Fibroblast of skin of scalp (primary cell): ENCODE results near the gene THBS4.
"Not testable (repeated sequence)": the region's sequence is repeated elsewhere in the genome, so short reads cannot be mapped to it uniquely, and the experiment has no call there.

Experiments
- DNase-seq: peaks from one replicate; pipeline ENCODE4 v3.0.0-alpha.2; 2013

Gene THBS4

DNA sequence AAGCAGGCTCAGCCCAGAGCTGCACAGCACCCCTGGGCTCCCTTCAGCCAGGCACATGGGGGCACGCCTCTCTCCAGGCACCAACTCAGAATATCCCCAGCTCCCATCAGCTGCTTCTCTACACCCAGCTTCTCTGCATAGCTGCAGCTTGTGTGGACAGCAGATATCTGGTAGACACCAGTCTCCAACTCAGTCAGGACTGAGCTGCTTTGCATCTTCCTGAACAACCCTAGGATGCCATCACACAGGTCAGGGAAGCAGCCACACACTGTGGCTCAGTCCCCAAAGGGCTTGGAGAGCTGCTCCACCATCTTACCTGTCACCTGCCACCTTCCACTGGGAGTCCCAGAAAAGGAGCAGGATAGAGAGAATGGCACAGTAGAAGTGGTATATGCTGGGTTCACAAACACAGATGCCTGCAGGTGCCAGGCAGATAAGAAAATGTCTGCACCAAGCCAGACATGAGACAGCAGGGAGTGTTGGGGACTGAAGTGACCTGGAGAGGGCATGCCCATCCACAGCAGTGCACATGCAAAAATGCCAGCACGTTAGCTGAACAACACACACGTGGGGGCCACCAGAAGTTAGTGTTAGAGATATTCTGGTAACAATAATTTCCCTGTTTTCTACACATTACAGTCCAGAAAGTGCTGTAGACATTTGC is 42.0 kb downstream of the THBS4 start:
- no peak for DNase-seq

GRCh38 chr5:80078921-80079320 is 43.8 kb downstream of the THBS4 start:
- DNase-seq: no peak

DNA sequence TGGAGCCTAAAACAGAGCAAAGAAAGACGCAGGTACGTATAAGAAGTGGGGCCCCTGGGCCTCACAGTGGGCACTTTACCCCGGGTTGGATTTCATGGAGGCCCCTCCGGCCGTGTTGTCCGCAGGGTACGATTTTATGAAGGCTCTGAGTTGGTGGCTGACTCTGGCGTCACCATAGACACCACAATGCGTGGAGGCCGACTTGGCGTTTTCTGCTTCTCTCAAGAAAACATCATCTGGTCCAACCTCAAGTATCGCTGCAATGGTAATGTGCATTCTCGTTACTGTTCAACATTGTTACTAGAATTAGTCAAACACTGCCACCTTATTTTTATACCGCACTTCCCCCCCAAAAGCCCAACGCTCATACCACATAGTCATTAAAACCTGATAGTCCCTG is 47.1 kb downstream of the THBS4 start:
- no peak for DNase-seq

DNA sequence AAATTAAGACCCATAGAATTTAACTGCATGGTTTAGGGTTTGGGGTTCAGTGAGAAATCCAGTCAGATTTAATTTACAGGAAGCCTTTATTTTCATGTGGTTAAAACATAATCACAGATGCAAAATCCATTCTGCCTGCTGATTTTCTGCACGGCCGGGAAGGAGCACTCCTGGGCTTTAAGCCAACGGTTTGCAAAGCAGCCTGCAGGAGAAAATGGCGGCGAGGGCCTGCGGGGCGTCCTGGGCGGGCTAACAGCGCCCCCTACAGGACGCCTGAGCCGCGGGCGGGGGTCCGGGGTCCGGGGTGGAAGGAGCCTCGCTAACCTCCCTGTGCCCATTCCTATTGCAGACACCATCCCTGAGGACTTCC is 47.6 kb downstream of the THBS4 start:
- peak; percentile 83 for DNase-seq

DNA sequence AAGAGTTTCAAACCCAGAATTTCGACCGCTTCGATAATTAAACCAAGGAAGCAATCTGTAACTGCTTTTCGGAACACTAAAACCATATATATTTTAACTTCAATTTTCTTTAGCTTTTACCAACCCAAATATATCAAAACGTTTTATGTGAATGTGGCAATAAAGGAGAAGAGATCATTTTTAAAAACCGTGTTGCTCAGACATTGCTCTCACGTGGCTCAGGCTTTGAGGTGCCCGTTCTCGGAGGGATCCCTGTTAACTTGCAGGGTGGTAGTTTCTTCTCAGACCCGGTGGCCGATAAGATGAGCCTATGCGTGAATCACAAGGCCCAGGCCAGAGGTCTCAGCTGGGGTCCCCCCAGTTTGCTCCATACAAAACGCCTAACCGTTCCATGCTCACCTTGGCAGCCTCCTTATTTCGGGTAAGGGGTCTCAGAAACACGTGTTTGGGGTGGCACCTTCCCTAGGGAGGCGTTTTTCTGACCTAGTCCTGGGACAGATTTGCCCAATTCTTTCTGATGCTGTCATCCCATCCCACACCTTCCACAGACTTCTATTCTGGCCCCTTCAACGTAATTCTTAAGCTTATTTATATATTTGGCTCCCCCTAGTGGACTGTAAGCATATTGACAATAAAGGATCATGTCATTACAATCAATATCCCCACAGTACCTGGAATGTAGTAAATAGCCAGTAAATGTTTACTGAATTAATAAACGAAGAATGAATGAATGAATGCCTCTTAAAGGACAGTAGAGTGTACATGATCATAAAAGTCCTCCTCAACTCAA is 48.1 kb downstream of the THBS4 start:
- peak; percentile 81 for DNase-seq

GRCh38 chr5:80090884-80091166 is 55.7 kb downstream of the THBS4 start:
- DNase-seq: no peak

DNA sequence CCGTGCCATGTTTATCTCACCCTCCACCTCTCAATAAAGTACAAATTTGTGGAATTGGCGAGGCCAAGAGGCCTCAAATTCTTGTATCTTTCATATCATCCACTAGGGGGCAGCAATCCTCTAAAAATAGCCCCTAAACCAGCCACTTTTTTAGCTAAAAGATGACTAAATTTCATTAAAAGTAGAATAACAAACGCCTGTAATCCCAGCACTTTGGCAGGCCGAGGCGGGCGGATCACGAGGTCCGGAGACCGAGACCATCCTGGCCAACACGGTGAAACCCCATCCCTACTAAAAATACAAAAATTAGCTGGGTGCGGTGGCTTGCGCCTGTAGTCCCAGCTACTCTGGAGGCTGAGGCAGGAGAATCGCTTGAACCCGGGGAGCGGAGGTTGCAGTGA is 56.6 kb downstream of the THBS4 start:
- peak; percentile 65 for DNase-seq

DNA sequence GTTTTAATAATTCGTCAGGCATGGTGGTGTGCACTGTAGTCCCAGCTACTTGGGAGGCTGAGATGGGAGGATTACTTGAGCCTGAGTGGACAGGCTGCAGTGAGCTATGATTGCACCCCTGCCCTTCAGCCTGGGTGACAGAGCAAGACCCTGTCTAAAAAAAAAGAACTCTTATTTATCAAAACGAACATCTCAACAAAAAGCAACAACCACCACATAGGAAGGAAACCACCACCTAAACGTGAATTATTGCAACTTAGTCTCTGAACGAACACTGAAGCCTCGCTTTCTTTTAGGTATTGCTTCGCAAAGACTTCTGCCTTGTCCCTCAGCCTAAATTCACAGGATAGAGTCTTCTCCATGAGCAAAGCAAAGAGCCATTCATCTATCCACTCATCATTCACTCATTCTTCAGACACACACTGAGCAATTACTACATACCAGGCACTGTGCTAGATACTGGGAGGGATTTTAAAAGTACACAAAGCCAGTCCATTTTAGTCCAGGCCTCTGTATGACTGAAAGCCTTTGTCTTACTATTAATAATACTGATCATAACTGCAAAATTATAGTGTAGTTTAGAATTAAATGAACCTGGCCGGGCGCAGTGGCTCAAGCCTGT is 57.4 kb downstream of the THBS4 start:
- DNase-seq: no peak

- DNase-seq: no peak
Measured at GRCh38 chr5:80093796-80094195, 58.6 kb downstream of the THBS4 start.

DNA sequence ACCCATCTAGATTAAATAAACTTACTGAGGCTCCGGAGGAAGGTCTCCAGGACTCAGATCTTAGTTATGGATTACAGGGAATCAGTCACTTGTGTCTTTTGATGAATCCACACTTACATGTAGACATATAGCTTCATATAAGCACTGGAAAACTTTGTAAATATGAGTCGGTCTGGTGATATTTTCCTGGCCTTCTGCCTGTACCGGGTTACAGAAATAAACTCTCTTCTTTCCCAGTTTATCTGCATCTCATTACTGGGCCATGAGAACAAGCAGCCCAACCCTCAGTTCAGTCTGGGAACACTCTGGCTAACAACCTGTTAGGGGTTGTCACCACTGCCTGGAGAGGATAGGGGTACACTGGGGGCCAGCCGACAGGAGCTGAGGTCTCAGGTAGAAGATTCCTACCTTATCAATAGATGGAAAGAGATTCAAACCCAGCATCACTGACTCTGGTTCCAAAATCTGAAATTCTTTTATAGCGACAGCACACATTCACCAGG is 59.1 kb downstream of the THBS4 start:
- DNase-seq: no peak

- DNase-seq: no peak
Measured at GRCh38 chr5:80097451-80097850, 62.3 kb downstream of the THBS4 start.

DNA sequence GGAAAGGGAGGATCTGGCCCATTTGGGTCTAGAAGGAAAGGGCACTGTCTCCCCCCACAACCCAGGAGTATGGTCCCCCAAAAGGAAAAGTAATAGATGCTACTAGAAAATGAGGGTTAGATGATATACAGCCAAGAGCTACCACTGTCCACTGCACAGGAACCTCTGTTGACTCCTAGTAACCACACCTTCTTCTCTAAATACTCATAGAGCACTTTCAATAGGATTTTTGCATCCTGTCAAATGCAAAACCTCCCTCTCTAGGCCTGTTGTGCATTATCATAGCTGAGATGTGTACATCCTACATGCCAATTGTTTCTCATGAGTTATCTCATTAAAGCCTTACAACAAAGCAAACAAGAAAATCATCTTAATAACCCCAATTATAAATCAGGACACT is 66.8 kb downstream of the THBS4 start:
- DNase-seq: no peak

DNA sequence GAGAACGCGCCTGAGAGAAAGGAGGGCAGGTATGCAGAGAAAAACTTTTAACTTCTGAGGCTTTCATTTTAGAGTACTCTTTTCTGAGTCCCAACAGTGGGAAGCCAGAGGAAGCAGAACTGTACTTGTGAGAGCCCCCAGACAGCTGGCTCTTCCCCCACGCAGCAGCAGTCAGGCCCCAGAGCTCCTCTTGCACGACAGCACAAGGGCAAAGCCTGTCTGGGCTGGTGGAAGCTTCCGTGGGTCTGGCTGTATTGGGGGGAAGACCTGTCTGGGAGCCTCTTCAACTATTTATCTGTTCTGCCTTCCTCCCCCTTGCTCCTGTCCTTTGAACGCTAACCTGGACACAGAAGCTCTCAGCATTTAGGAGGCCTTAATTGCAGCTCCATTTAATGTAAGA is 68.2 kb downstream of the THBS4 start:
- no peak for DNase-seq

- DNase-seq: no peak
Measured at GRCh38 chr5:80105698-80106439, 70.7 kb downstream of the THBS4 start.

DNA sequence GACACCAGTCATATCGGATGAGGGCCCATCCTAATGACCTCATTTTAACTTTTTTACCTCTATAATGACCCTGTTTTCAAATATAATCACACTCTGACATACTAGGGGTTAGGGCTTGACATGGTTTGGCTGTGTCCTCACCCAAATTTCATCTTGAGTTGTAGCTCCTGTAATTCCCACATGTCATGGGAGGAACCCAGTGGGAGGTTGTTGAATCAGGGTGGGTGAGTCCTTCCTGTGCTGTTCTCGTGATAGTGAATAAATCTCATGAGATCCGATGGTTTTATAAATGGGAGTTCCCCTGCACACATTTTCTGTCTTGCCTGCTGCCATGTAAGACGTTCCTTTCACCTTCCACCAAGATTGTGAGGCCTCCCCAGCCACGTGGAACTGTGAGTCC is 71.8 kb downstream of the THBS4 start:
- no peak for DNase-seq

DNA sequence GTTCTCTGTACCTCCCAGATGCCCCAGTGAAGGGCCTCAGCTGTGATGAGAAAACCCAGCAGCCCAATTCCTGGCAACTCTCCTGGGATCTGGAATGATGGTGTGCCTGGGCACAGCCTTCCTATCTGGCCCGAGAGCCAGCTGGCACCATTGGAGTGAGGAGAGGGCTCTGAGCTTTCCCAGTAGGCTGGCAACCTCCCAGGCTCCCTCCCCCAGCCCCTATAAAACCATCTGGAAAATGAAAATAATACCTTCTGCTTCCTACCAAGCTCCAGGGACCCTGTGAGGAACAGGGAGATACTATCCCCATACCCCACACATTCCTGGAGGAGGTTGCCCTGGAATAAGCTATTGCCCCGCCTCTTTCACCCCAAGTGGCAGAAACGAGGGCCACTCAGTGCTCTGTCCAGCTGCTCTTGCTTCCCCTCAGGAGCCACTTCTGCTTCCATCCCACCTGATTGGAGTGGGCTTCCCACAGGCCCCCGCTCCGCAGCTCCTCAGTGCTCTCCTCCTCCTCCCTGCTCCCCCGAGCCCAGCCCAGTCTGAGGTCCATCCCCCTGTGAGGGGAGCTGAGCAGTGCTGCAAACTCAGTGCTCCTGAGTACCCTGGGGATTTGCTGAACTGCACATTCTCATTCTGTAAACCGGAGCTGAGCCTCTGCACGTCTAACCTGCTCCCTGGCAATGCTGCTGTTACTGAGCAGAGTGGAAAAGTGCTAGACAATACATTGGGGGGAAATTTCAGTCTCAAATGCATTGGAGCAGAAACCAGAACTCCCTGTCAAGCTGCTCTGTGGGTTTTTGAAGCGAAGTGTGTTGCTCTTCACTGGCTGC is 74.7 kb downstream of the THBS4 start:
- no peak for DNase-seq

DNA sequence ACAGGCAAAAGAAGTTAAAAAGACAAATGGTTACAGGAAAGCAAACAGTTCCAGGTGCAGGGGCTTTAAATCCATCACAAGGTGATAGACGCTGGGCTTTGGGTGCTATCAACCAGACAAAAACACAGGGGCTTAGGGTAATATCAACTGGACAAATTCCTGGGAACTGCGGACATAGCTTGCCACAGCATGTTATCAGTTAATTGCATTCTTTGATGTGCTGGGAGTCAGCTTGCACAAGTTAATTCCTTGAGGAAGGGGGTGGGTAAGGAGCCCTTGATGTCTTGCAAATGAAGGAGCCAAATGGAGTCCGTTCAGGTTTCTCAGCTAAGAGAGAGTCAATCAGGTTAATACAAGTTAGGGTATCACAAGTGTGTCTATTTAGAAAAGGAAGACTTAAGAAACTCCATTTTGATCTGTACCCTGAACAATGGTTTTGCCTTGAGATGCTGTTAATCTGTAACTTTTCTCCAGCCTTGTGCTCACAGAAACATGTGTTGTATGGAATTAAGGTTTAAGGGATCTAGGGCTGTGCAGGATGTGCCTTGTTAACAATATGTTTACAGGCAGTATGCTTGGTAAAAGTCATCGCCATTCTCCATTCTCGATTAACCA is 76.3 kb downstream of the THBS4 start:
- DNase-seq: not testable (repeated sequence)

DNA sequence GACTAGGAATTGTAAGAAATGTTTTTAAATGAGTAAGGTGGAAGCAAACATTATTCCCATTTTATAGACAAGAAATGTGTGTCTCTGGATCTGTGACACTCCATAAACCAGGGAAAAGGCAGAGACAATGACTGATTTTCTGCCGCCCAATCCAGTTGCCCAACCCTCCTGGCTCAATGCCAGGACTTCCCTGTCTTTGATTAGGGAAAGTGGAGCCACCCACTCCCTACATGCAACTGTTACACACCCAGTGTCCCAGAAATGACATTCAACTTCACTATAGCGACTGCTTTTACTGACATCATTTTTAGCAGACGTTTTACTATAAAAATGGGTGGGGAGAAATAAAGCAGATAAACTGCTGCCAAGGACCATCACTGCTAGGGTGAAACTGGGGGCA is 79.7 kb downstream of the THBS4 start:
- no peak for DNase-seq

- DNase-seq: no peak
Measured at GRCh38 chr5:80116000-80116399, 80.9 kb downstream of the THBS4 start.

DNA sequence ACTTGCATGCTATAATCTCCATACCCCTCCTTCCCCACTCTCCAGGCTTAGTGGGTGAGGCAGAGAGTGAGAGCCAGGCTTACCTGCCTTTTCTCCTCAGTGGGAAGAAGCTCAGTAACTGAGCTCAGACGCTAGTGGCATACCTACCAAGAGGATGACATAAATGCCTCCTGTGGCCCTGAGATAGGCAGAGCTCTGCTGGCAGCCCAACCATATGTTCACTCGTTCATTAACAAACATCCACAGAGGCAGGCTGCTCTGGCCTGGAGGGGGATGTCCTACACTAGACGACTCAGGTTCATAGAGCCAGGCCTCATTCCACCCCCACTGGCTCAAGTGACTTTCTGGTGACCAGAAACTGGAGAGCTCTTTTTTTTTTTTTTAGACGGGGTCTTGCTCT is 81.3 kb downstream of the THBS4 start:
- no peak for DNase-seq

GRCh38 chr5:80117446-80117845 is 82.3 kb downstream of the THBS4 start:
- DNase-seq: no peak

DNA sequence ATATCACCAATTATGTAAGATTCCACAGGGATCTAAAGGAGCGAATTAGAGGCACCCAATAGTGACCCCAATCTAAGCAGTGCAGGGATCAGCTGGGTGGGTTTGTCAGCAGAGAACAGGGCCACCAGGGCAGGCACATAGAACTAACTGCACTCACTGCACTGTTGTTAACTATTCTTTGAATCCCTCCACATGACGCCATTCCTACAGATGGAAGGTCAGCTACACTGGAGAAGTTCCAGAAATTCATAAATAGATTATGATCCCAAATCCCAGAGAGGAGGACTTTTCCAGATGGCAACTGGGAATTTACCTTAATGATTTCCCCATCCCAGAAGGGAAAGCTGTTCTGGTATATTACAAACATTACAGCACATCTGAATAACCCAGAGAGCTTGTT is 84.2 kb downstream of the THBS4 start:
- DNase-seq: no peak
